Mesendoderm (in vitro differentiated cells): ENCODE measurements around the gene LMF1.

Experiments
- DNase-seq: peaks from one replicate; pipeline ENCODE4 v3.0.0; 2013
- H2AK5ac ChIP-seq: 2 replicates; pipeline ENCODE4 v1.6.1; 2013; ENCODE audit warnings: low read length, inconsistent platforms
- H2BK120ac ChIP-seq: 2 replicates; pipeline ENCODE4 v1.6.1; 2013; ENCODE audit warnings: low read depth, mild to moderate bottlenecking, low read length, moderate library complexity, mixed read lengths
- H2BK15ac ChIP-seq: replicated peaks from 2 replicates; pipeline ENCODE4 v1.6.1; 2013; ENCODE audit warnings: low read depth, mild to moderate bottlenecking, moderate library complexity
- H2BK5ac ChIP-seq: 2 replicates; pipeline ENCODE4 v1.6.1; 2013; ENCODE audit warnings: low read length, inconsistent platforms
- H3K18ac ChIP-seq: 2 replicates; pipeline ENCODE4 v1.6.1; 2013; ENCODE audit warnings: mild to moderate bottlenecking, low read length, mixed read lengths
- H3K23ac ChIP-seq: one replicate; pipeline ENCODE4 v1.6.1; 2013; ENCODE audit warnings: low read length
- H3K27ac ChIP-seq: 2 replicates; pipeline ENCODE4 v1.5.1; 2013; ENCODE audit warnings: low read depth, mild to moderate bottlenecking, inconsistent platforms, low read length, moderate library complexity
- H3K27me3 ChIP-seq: 2 replicates; pipeline ENCODE4 v1.6.1; 2013; ENCODE audit warnings: low read length, control low read depth, mild to moderate bottlenecking, inconsistent platforms; ENCODE audit not compliant: insufficient read depth, poor library complexity
- H3K36me3 ChIP-seq: 2 replicates; pipeline ENCODE4 v1.6.1; 2013; ENCODE audit warnings: low read length, inconsistent platforms; ENCODE audit not compliant: control insufficient read depth, insufficient read depth
- H3K4ac ChIP-seq: one replicate; pipeline ENCODE4 v1.6.1; 2013; ENCODE audit warnings: low read depth, mild to moderate bottlenecking, low read length, moderate library complexity
- H3K4me1 ChIP-seq: 2 replicates; pipeline ENCODE4 v1.6.1; 2013; ENCODE audit warnings: low read depth, low read length, inconsistent platforms; ENCODE audit not compliant: control insufficient read depth
- H3K4me2 ChIP-seq: 2 replicates; pipeline ENCODE4 v1.6.1; 2013; ENCODE audit warnings: low read length
- H3K4me3 ChIP-seq: 2 replicates; pipeline ENCODE4 v1.5.1; 2013; ENCODE audit warnings: mild to moderate bottlenecking, low read length
- H3K56ac ChIP-seq: one replicate; pipeline ENCODE4 v1.6.1; 2013; ENCODE audit warnings: low read length
- H3K79me1 ChIP-seq: 2 replicates; pipeline ENCODE4 v1.6.1; 2013; ENCODE audit warnings: low read length, inconsistent platforms
- H3K79me2 ChIP-seq: 2 replicates; pipeline ENCODE4 v1.6.1; 2013; ENCODE audit warnings: mild to moderate bottlenecking, low read length; ENCODE audit not compliant: control insufficient read depth, insufficient read depth
- H3K9ac ChIP-seq: 2 replicates; pipeline ENCODE4 v1.6.1; 2013; ENCODE audit warnings: low read length, inconsistent platforms
- H4K5ac ChIP-seq: one replicate; pipeline ENCODE4 v1.6.1; 2013; ENCODE audit warnings: low read length
- H4K8ac ChIP-seq: one replicate; pipeline ENCODE4 v1.6.1; 2013; ENCODE audit warnings: low read depth, mild to moderate bottlenecking, control low read depth, low read length, moderate library complexity
- WGBS: extraction: QIAGEN DNeasy Blood & Tissue Kit; methylation state at CpG from one replicate; pipeline ENCODE4 v1.1.7; 2013; ENCODE audit warnings: low lambda C conversion rate, missing lambda C conversion rate; ENCODE audit not compliant: insufficient coverage; ENCODE audit errors: extremely low coverage; 5-methylcytosine and 5-hydroxymethylcytosine counted together

Gene LMF1

GRCh38 chr16:1014221-1014620 lies 43.4 kb upstream of the LMF1 start:
- DNase-seq, result no peak
- no CpG with 5 or more reads among the region's 8 CpGs for WGBS

GRCh38 chr16:1013593-1013900 lies 42.8 kb upstream of the LMF1 start:
- Histone ChIP-seq H4K5ac (no peak overlapping the region), H2BK15ac (no peak overlapping the region), H3K4me3 (no peak overlapping the region), H3K4me2 (no peak overlapping the region), H3K36me3 (no peaks in the 10 kb centered on the region), H2BK120ac (no peak overlapping the region), H3K27ac (no peak overlapping the region), H3K79me2 (no peaks in the 10 kb centered on the region), H3K56ac (no peak overlapping the region), H3K18ac (no peak overlapping the region), H2AK5ac (no peak overlapping the region), H3K79me1 (no peaks in the 10 kb centered on the region), H3K23ac (no peak overlapping the region), H2BK5ac (no peak overlapping the region), H4K8ac (no peak overlapping the region), H3K27me3 (no peaks in the 10 kb centered on the region), H3K4me1 (no peaks in the 10 kb centered on the region), H3K9ac (no peak overlapping the region), H3K4ac (no peak overlapping the region)
- WGBS, result no CpG with 5 or more reads among the region's 8 CpGs
- DNase-seq, result no peak

More at GRCh38 chr16:1014221-1014620, 43.4 kb upstream of the LMF1 start:
- no peaks in the 10 kb centered on the region for H3K36me3 ChIP-seq
- H3K56ac ChIP-seq, result no peak overlapping the region
- H3K4ac ChIP-seq, result no peak overlapping the region
- H4K8ac ChIP-seq, result no peak overlapping the region
- H4K5ac ChIP-seq, result no peak overlapping the region
- H2AK5ac ChIP-seq, result no peak overlapping the region
- H3K9ac ChIP-seq, result no peak overlapping the region
- H3K27me3 ChIP-seq, result no peaks in the 10 kb centered on the region
- H3K18ac ChIP-seq, result no peak overlapping the region
- no peak overlapping the region for H3K4me3 ChIP-seq
- no peak overlapping the region for H2BK15ac ChIP-seq
- no peak overlapping the region for H3K23ac ChIP-seq
- no peaks in the 10 kb centered on the region for H3K79me2 ChIP-seq
- no peak overlapping the region for H2BK120ac ChIP-seq
- H3K4me1 ChIP-seq, result no peaks in the 10 kb centered on the region
- no peak overlapping the region for H3K4me2 ChIP-seq
- H3K27ac ChIP-seq, result no peak overlapping the region
- no peaks in the 10 kb centered on the region for H3K79me1 ChIP-seq
- no peak overlapping the region for H2BK5ac ChIP-seq

GRCh38 chr16:1012722-1013592 lies 42.2 kb upstream of the LMF1 start:
- no peak overlapping the region for H3K4me3 ChIP-seq
- WGBS, result no CpG with 5 or more reads among the region's 28 CpGs
- H3K79me2 ChIP-seq, result no peaks in the 10 kb centered on the region

GRCh38 chr16:1012135-1012534 lies 41.4 kb upstream of the LMF1 start:
- Histone ChIP-seq H3K4me3 (no peak overlapping the region), H2BK5ac (no peak overlapping the region), H3K23ac (no peak overlapping the region), H3K4ac (no peak overlapping the region), H4K5ac (no peak overlapping the region), H2BK120ac (no peak overlapping the region), H2BK15ac (no peak overlapping the region), H3K9ac (no peak overlapping the region), H4K8ac (no peak overlapping the region), H3K18ac (no peak overlapping the region), H3K36me3 (no peaks in the 10 kb centered on the region), H3K79me1 (no peaks in the 10 kb centered on the region), H3K27ac (no peak overlapping the region), H3K79me2 (no peaks in the 10 kb centered on the region), H3K27me3 (no peaks in the 10 kb centered on the region), H2AK5ac (no peak overlapping the region), H3K56ac (no peak overlapping the region), H3K4me1 (no peaks in the 10 kb centered on the region), H3K4me2 (no peak overlapping the region)
- no CpG with 5 or more reads among the region's 19 CpGs for WGBS
- no peak for DNase-seq

More at GRCh38 chr16:1012722-1013592, 42.2 kb upstream of the LMF1 start:
- Histone ChIP-seq H3K79me1 (no peaks in the 10 kb centered on the region), H3K23ac (no peak overlapping the region), H2BK120ac (no peak overlapping the region), H3K56ac (no peak overlapping the region), H4K8ac (no peak overlapping the region), H3K9ac (no peak overlapping the region), H3K4ac (no peak overlapping the region), H2BK15ac (no peak overlapping the region), H2BK5ac (no peak overlapping the region), H3K27me3 (no peaks in the 10 kb centered on the region), H3K4me2 (no peak overlapping the region), H3K36me3 (no peaks in the 10 kb centered on the region), H2AK5ac (no peak overlapping the region), H3K18ac (no peak overlapping the region), H3K4me1 (no peaks in the 10 kb centered on the region), H4K5ac (no peak overlapping the region), H3K27ac (no peak overlapping the region)
- no peak for DNase-seq

- no peak overlapping the region for H2BK120ac ChIP-seq
- H3K23ac ChIP-seq, result no peak overlapping the region
- no peak overlapping the region for H2AK5ac ChIP-seq
- H3K36me3 ChIP-seq, result no peaks in the 10 kb centered on the region
- H3K4me3 ChIP-seq, result no peak overlapping the region
- H2BK5ac ChIP-seq, result no peak overlapping the region
- H3K27me3 ChIP-seq, result no peaks in the 10 kb centered on the region
- H3K4me1 ChIP-seq, result no peaks in the 10 kb centered on the region
- WGBS, result no CpG with 5 or more reads among the region's 37 CpGs
- no peak overlapping the region for H3K56ac ChIP-seq
- no peak overlapping the region for H3K9ac ChIP-seq
- no peaks in the 10 kb centered on the region for H3K79me1 ChIP-seq
- H2BK15ac ChIP-seq, result no peak overlapping the region
- H3K79me2 ChIP-seq, result no peaks in the 10 kb centered on the region
- H4K8ac ChIP-seq, result no peak overlapping the region
- H3K27ac ChIP-seq, result no peak overlapping the region
- DNase-seq, result no peak
- no peak overlapping the region for H3K4me2 ChIP-seq
- H4K5ac ChIP-seq, result no peak overlapping the region
- no peak overlapping the region for H3K4ac ChIP-seq
- no peak overlapping the region for H3K18ac ChIP-seq
Measured at GRCh38 chr16:1011316-1012082, 40.7 kb upstream of the LMF1 start.
